HepG2 (cell line): ENCODE data around the gene HELZ. TPM values are rescaled to one million over a fixed set of nuclear protein-coding genes. Genes with fewer than 3 reads are reported as not detected.

ENCODE experiments used
- ARID4A ChIP-seq: sonication (generic); formaldehyde crosslinking; IDR thresholded peaks from 2 replicates; pipeline ENCODE4 v1.5.0; 2020; ENCODE audit warnings: mild to moderate bottlenecking, missing genetic modification reagents, borderline replicate concordance
- CEBPZ ChIP-seq: IDR thresholded peaks from 2 replicates; pipeline ENCODE4 v1.6.1; 2012; ENCODE audit warnings: low read length, improper control_type of control experiment
- DZIP1 ChIP-seq: sonication (generic); formaldehyde crosslinking; IDR thresholded peaks from 2 replicates; pipeline ENCODE4 v1.5.0; 2020; ENCODE audit warnings: mild to moderate bottlenecking, missing genetic modification reagents
- GLI4 ChIP-seq: sonication (generic); formaldehyde crosslinking; IDR thresholded peaks from 2 replicates; pipeline ENCODE4 v1.5.1; 2020; ENCODE audit warnings: missing genetic modification reagents, mild to moderate bottlenecking, moderate library complexity, borderline replicate concordance
- HOXD1 ChIP-seq: sonication (generic); formaldehyde crosslinking; IDR thresholded peaks from 2 replicates; pipeline ENCODE4 v1.5.0; 2020; ENCODE audit warnings: missing genetic modification reagents
- KMT2A ChIP-seq: sonication (generic); formaldehyde crosslinking; IDR thresholded peaks from 2 replicates; pipeline ENCODE4 v1.4.0; 2020; ENCODE audit warnings: missing genetic modification reagents
- PLSCR1 ChIP-seq: sonication (generic); formaldehyde crosslinking; IDR thresholded peaks from 2 replicates; pipeline ENCODE4 v1.5.0; 2020; ENCODE audit warnings: missing genetic modification reagents, mild to moderate bottlenecking, borderline replicate concordance
- SNAPC2 ChIP-seq: sonication (generic); formaldehyde crosslinking; IDR thresholded peaks from 2 replicates; pipeline ENCODE4 v1.8.1; 2022; ENCODE audit warnings: mild to moderate bottlenecking, missing genetic modification reagents
- TEAD2 ChIP-seq: sonication (generic); formaldehyde crosslinking; IDR thresholded peaks from 2 replicates; pipeline ENCODE4 v1.9.0; 2021; ENCODE audit warnings: missing genetic modification reagents
- ZBTB4 ChIP-seq: sonication (generic); formaldehyde crosslinking; IDR thresholded peaks from 2 replicates; pipeline ENCODE4 v1.4.0; 2020; ENCODE audit warnings: missing genetic modification reagents, mild to moderate bottlenecking, borderline replicate concordance
- ZNF432 ChIP-seq: sonication (generic); formaldehyde crosslinking; IDR thresholded peaks from 2 replicates; pipeline ENCODE4 v1.5.0; 2020; ENCODE audit warnings: missing genetic modification reagents, mild to moderate bottlenecking, borderline replicate concordance
- ZNF510 ChIP-seq: sonication (generic); formaldehyde crosslinking; IDR thresholded peaks from 2 replicates; pipeline ENCODE4 v1.4.0; 2020; ENCODE audit warnings: low read depth, mild to moderate bottlenecking, missing genetic modification reagents
- ZSCAN20 ChIP-seq: sonication (generic); formaldehyde crosslinking; IDR thresholded peaks from 2 replicates; pipeline ENCODE4 v1.4.0; 2020; ENCODE audit warnings: missing genetic modification reagents, mild to moderate bottlenecking, borderline replicate concordance
- polyA plus RNA-seq, 8 experiments: library from polyadenylated mRNA; depleted of rRNA in 3 of 8; stranded (reverse) in 7 of 8; unstranded in 1 of 8; fragments of >200 nt; fragmentation: Illumina TruSeq in 4 of 8; extraction: Trizol in 4 of 8; gene quantifications; 2 replicates each; pipeline versions ENCODE4 v1.2.1 to v1.2.3, GENCODE V29; 2011 to 2016; ENCODE audit warnings: low read depth in 4 of 8, missing spikeins in 1 of 8, mixed read lengths in 1 of 8; ENCODE audit not compliant: insufficient read depth in 1 of 8
- total RNA-seq, 5 experiments: library from RNA; depleted of rRNA; stranded (reverse); fragments of >200 nt; fragmentation: Illumina TruSeq; extraction: Trizol; gene quantifications; 2 replicates each; pipeline ENCODE4 v1.2.3, GENCODE V29; 2016; ENCODE audit warnings: low read depth in 1 of 5

HELZ gene
- total and polyA plus RNA-seq, 2 of the 13 experiments (the other 11 are each of a cell fraction or from before 2014, with no cell fraction given), result 35.3 to 52.4 TPM

GRCh38 chr17:67241719-67242341, 3.2 kb downstream of the HELZ start (continued):
- TF ChIP-seq CEBPZ (no peak), HOXD1 (CRISPR knock-in tag) (no peak), PLSCR1 (no peak), ZNF510 (CRISPR knock-in tag) (no peak), GLI4 (CRISPR knock-in tag) (no peak), DZIP1 (CRISPR knock-in tag) (no peak), SNAPC2 (no peak), ZBTB4 (CRISPR knock-in tag) (no peak), ZNF432 (no peak), TEAD2 (no peak), ARID4A (CRISPR knock-in tag) (no peak), ZSCAN20 (CRISPR knock-in tag) (no peak), KMT2A (CRISPR knock-in tag) (no peak)
